Measurements from ENCODE around the gene FOSL1. TPM values are rescaled to one million over a fixed set of nuclear protein-coding genes. Genes with fewer than 3 reads are reported as not detected.

The FOSL1 gene
- total and polyA plus RNA-seq, 2 of the 13 experiments (the other 11 are each of a cell fraction or from before 2014, with no cell fraction given): 4.0 to 4.1 TPM

- no peak for TF ChIP-seq SYNCRIP (IDR thresholded peaks at IDR 0.05; ENCODE audit: insufficient read depth, low read depth, low read length)
- no peak for TF ChIP-seq RARG (CRISPR knock-in tag; IDR thresholded peaks at IDR 0.05; ENCODE audit: low read depth)
- peak; percentile 61 for TF ChIP-seq HNRNPLL (IDR thresholded peaks at IDR 0.05; ENCODE audit: low read depth, low read length, poor library complexity, severe bottlenecking)
- TF ChIP-seq ZNF816 (CRISPR knock-in tag; IDR thresholded peaks at IDR 0.05; ENCODE audit: borderline replicate concordance): peak; percentile 90; the same call in 1 of the 2 replicates
- TF ChIP-seq, protein P1, sequence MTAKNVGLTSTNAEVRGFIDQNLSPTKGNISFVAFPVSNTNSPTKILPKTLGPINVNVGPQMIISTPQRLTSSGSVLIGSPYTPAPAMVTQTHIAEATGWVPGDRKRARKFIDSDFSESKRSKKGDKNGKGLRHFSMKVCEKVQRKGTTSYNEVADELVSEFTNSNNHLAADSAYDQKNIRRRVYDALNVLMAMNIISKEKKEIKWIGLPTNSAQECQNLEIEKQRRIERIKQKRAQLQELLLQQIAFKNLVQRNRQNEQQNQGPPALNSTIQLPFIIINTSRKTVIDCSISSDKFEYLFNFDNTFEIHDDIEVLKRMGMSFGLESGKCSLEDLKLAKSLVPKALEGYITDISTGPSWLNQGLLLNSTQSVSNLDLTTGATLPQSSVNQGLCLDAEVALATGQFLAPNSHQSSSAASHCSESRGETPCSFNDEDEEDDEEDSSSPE (CRISPR knock-in tag; IDR thresholded peaks at IDR 0.05): peak; percentile 95
- TF ChIP-seq U2AF1 (optimal IDR thresholded peaks at IDR 0.05; ENCODE audit: low read depth, low read length): peak; percentile 71
- TF ChIP-seq ZNF343 (CRISPR knock-in tag; IDR thresholded peaks at IDR 0.05): peak; percentile 85; the same call in 1 of the 2 replicates
- TF ChIP-seq DMAP1 (CRISPR knock-in tag; IDR thresholded peaks at IDR 0.05): no peak; the same call in 1 of the 2 replicates
- peak; percentile 21 for TF ChIP-seq MYC (CRISPR knock-in tag; IDR thresholded peaks at IDR 0.05; ENCODE audit: borderline replicate concordance)
- TF ChIP-seq CBFB (CRISPR knock-in tag; IDR thresholded peaks at IDR 0.05): peak; percentile 88
- TF ChIP-seq, protein P2, sequence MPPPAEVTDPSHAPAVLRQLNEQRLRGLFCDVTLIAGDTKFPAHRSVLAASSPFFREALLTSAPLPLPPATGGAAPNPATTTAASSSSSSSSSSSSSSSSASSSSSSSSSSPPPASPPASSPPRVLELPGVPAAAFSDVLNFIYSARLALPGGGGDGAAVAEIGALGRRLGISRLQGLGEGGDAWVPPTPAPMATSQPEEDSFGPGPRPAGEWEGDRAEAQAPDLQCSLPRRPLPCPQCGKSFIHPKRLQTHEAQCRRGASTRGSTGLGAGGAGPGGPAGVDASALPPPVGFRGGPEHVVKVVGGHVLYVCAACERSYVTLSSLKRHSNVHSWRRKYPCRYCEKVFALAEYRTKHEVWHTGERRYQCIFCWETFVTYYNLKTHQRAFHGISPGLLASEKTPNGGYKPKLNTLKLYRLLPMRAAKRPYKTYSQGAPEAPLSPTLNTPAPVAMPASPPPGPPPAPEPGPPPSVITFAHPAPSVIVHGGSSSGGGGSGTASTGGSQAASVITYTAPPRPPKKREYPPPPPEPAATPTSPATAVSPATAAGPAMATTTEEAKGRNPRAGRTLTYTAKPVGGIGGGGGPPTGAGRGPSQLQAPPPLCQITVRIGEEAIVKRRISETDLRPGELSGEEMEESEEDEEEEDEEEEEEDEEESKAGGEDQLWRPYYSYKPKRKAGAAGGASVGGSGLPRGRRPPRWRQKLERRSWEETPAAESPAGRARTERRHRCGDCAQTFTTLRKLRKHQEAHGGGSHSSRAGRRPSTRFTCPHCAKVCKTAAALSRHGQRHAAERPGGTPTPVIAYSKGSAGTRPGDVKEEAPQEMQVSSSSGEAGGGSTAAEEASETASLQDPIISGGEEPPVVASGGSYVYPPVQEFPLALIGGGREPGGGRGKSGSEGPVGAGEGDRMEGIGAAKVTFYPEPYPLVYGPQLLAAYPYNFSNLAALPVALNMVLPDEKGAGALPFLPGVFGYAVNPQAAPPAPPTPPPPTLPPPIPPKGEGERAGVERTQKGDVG (CRISPR knock-in tag; IDR thresholded peaks at IDR 0.05; ENCODE audit: borderline replicate concordance): 0 out of 2 replicates have a peak, but pooled peaks have one; percentile 25
- no peak for TF ChIP-seq DNMT3B (CRISPR knock-in tag; conservative IDR thresholded peaks at IDR 0.05)
- TF ChIP-seq ZNF281 (CRISPR knock-in tag; IDR thresholded peaks at IDR 0.05; ENCODE audit: borderline replicate concordance): peak; percentile 89
- TF ChIP-seq HHEX (CRISPR knock-in tag; IDR thresholded peaks at IDR 0.05): no peak
- peak; percentile 91 for TF ChIP-seq NR0B2 (CRISPR knock-in tag; IDR thresholded peaks at IDR 0.05)
- TF ChIP-seq NR2C2 (CRISPR knock-in tag; IDR thresholded peaks at IDR 0.05; ENCODE audit: borderline replicate concordance): peak; percentile 90
- TF ChIP-seq SP5 (CRISPR knock-in tag; IDR thresholded peaks at IDR 0.05; ENCODE audit: borderline replicate concordance, low read depth): peak; percentile 45; the same call in 1 of the 2 replicates
- 0 out of 2 replicates have a peak, but pooled peaks have one; percentile 8 for TF ChIP-seq ZBTB33 (CRISPR knock-in tag; IDR thresholded peaks at IDR 0.05)
- peak; percentile 99 for TF ChIP-seq THAP11 (CRISPR knock-in tag; IDR thresholded peaks at IDR 0.05)
These were observed 42.1 kb downstream of the FOSL1 start, which contains the start of gene CFL1 (continued) for GRCh38 chr11:65857853-65858680.
